HG03103 (cell line): ENCODE measurements around the gene TIE1.

Source experiments
- ATAC-seq: cut with Tn5 transposase; IDR thresholded peaks from one replicate; pipeline ENCODE4 v1.9.1; 2021; ENCODE audit warnings: low read depth; ENCODE audit not compliant: unreplicated experiment

The TIE1 gene

DNA sequence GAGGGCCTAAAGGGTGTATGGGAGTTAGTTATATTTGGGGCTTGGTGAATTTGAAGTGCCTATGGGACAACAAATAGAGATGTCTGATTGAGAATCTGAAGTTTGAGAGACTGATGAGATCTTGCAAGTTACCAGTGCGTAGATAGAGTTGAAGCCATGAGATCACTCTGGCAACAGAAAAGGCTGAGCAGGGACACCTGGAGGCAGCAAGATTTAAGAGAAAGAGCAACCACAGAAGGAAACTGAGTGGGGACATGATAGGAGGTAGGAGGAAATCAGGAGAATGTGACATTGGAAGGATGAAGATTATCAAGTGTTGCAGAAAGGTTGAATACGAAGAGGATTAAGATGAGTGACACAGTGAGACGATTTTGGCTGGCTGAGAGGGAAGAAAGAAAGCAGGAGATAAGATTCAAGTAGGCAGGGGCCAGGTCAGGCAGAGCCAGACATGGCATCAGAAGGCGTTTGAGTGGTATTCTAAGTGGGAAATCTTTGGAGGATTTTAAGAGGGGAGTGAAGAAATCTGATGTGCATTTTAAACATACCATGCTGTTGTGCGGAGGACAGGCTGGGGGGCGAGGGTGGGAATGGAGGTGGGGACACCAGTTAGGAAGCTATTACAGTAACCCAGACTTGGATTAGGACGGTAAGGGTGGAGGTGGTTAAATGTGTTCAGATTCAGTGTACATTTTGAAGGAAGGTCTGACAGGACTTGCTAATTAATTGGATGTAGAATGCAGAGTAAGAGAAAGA is 33.8 kb downstream of the TIE1 start:
- ATAC-seq = no peak

DNA sequence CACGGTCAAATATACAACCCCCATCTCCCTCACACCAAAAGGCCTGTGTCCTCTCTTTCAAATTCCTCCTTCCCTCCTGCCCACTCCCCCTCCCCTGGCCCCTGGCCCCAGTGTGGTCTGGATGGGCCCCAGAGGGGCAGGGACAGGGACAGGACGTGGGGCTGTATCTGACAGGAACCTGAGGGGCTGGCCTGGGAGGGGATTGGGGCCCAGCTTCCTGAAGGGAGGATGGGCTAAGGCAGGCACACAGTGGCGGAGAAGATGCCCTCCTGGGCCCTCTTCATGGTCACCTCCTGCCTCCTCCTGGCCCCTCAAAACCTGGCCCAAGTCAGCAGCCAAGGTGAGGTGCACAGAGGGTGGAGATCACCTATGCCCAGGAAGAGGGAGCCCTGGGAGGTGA is 36.8 kb downstream of the TIE1 start, which contains the start of gene MPL:
Gene MPL, plus strand, starts transcription at position 231 of the 400 bp plus-strand sequence. Its CDS starts 31 bp downstream, at position 262.
- no peak for ATAC-seq

DNA sequence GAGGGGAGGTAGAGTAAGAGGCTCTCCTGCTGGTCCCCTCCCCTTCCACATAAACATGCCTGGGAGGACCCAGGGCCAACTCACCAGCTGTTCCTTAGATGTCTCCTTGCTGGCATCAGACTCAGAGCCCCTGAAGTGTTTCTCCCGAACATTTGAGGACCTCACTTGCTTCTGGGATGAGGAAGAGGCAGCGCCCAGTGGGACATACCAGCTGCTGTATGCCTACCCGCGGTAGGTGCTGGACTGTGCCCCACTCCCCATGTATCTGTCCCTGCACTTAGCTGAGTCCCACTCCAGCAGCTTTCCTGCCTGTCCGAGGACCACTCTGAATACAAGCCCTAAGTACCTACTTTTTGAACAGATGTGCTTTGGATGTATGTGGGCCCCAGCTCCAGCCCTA is 37.2 kb downstream of the TIE1 start:
- ATAC-seq = no peak

DNA sequence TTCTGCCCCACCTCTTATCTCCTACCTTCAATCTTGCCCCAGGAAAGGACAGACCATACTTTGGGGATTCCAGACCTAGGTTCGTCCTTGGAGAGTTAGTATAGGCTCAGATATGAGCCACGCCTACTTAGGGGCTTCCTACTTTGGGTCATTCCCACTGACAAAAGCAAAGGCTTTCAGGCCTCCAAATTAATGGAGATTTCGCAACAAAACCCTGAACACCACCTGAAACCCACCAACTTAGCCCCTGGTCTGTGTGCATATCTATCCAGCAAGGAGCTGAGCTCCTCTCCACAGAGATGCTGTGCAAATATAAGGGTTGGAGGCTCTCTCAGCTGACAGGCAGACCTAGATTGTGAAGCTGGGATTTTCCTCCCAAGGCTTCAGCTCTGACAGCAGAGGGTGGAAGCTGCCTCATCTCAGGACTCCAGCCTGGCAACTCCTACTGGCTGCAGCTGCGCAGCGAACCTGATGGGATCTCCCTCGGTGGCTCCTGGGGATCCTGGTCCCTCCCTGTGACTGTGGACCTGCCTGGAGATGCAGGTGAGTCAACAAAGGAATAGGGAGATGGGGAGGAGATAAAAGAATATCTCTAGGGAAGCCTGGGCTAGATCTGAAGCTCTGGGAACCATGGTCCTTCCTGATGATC is 38.9 kb downstream of the TIE1 start:
- no peak for ATAC-seq

DNA sequence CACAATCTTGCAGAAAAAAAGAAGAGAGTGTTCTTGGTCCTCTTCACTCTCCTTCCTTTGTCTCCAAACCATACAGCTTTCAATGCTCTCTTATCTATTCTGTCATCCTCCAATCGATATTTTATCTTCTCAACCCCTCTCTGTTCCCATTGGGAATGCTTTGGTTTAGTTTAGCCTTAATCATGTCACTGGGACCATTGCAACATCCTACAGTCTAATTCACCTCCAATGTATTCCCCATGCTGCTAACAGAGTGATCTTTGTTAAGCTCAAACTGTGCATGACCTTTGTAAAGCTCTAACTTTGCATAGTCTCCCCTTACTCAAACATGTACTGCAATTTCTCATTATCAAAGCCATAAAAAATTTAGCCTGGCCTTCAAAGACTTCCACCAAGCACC is 39.8 kb downstream of the TIE1 start:
- ATAC-seq = no peak

DNA sequence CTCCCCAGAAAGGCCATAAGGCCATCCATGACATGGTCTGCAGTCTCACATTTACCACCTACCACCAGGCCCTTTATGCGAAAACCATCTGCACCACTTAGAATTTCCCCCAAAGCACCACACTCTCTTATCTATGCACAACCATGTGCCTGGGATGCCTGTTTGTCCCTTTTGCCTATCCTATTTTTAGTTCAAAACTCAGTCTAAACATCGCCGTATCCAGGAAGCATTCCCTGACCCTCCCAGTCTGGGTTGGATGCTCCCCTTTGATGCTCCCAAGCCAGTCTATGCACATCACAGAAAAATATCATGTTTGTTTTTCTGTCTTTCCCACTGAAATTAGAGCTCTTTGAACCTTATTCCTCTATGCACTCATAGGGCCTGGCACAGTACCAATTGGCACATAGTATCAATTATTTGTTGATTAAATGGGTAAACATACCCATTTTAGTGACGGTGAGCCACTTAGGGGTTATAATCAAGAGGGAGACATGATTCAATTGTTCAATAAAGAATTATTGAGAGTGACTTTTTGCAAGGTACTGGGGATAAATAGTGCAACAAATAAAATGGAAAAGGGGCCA is 43.6 kb downstream of the TIE1 start:
- no peak for ATAC-seq

DNA sequence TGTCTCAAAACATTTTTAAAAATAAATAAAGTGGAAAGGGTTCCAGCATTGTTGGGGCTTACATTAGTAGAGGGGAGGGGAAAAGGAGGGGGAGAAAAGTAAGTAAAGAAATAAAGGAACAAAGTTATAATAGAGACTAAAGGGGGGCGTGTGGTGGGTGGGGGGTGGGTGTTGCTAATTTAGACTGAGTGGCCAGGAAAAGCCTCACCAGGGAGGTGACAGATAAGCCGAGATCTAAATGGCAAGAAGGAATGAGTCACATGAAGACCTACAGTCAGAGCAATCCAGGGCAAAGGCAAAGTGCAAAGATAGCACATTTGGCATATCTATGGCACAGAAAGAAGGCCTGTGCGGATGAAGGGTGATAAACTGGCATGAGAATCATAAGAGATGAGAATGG is 44.3 kb downstream of the TIE1 start:
- ATAC-seq = no peak

DNA sequence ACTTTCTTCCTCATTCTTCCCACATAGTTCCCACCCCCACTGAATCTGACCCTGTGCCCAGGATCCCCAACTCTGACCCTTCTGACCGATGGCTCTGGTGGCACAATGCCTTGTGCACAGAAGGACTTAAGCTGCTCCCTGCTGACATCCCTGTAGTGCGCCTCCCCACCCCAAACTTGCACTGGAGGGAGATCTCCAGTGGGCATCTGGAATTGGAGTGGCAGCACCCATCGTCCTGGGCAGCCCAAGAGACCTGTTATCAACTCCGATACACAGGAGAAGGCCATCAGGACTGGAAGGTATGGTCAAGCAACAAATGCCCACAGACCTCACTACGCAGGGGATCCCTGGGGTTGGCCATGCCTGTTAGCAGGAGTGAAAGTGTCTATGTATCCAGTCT is 45.9 kb downstream of the TIE1 start:
- no peak for ATAC-seq

DNA sequence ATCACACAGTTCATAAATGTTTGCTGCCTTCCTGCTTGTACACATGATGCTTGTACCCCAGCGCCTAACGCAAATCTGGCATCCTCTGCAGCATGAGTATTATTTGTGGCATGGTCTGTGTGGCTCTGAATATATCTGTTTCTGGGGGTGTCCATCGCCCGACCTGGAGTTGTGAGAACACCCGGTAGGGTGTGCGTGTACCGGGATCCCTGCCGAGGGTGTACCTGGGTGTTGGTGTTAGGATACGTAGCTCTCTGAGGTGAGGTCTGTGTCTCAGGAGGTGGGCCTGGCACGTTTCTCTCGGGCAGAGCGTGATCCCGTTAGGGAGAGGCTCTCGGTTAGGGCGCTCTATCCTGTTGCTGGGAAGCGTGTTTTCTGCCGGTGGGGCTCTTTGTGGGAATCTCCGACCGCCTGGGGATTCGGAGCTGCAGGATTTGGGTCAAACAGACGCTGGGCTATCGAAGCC is 47.6 kb downstream of the TIE1 start:
- ATAC-seq = no peak

DNA sequence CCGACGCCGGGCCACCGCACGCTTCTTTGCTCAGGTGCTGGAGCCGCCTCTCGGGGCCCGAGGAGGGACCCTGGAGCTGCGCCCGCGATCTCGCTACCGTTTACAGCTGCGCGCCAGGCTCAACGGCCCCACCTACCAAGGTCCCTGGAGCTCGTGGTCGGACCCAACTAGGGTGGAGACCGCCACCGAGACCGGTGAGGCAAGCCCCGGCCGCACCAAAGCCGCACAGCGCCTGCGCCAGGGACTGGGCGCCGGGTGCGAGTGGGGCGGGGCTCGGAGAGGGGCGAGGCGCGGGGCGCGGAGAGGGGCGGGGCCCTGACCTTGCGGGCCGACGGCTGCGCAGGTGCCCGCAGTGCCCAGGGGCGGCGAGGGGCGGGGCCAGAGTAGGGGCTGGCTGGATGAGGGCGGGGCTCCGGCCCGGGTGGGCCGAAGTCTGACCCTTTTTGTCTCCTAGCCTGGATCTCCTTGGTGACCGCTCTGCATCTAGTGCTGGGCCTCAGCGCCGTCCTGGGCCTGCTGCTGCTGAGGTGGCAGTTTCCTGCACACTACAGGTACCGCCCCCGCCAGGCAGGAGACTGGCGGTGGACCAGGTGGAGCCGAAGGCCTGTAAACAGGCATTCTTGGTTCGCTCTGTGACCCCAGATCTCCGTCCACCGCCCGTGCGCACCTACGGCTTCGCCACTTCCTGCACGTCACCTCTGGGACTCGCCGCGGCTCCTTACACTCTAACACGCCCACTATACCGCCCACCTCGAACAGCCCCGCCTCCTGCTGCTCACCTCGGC is 48.2 kb downstream of the TIE1 start:
- no peak for ATAC-seq

DNA sequence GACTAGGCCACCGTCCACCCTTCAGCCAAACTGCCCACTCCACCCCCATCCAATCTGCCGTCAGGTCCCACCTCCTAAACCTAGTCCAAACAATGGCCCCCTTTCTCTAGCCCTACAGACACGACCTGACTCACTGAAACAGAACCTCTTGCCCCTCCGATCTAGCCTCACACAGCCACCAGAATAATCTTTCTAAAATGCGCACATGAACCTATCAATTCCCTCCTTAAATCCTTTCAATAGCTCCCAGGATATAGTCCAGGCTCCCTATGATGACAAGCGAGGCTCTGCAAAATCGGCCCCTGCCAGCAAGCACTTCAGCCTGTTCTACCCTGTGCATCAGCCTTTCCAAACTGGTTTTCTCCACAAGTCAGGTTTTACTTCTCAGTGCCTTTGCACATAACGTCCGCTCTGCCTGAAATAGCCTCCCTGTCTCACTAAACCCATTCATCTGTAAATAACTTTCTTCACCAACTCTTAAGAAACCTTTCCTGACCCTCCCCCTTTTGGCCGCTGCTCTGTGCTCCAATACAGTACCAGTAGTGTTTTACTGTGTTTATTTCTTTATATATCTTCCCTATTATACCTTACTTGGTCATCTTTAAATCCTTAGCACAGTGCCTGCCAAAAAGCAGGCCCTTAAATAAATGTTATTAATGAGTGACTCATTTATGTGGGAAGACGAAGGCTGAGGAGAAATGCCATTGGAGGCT is 49.0 kb downstream of the TIE1 start:
- no peak for ATAC-seq

DNA sequence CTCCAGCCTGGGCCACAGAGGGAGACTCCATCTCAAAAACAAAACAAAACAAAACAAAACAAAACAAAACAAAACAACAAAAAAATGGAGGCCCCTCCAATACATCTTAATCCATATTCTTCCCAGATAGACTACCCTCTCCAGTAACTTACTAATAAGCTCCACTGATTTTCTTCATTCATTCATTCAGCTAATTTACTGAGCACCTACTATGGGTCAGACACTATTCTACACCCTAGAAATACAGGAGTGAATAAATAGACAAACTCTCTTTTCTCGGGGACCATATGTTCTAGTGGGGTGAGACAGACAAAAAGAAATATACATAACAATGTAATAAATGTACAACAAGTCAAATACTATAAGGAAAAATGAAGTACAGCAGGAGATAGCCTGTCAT is 50.2 kb downstream of the TIE1 start:
- no peak for ATAC-seq

DNA sequence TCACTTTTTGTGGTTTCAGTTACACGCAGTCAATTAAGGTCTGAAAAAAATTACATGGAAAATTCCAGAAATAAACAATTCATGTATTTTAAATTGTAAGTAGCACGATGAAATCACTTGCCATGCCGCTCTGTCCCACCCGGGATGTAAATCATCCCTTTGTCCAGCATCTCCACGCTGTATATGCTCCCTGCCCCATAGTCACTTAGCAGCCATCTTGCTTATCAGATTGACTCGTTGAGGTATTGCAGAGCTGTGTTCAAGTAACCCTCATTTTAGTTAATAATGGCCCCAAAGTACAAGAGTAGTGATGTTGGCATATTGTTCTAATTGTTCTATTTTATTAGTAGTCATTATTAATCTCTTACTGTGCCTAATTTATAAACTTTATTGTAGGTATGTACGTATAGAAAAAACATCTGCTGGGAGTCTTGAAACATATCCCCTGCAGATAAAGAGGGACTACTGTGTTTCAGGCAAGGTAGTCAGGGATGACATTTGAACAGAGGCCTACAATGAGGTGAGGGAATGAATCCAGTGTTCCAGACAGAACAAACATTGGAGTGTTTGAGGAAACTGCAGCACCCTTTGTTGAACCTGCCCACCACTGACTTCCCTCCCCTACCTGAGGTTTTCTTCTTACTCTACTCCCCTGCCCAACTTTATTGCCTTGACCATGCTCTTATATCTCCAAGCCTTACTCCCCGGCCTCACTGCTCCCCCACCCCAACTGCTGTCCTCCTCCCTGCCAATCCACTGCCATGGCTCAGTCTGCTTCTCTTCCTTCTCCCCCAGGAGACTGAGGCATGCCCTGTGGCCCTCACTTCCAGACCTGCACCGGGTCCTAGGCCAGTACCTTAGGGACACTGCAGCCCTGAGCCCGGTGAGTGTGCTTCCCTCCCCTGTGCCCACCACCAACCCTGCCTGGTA is 50.9 kb downstream of the TIE1 start:
- ATAC-seq = no peak

DNA sequence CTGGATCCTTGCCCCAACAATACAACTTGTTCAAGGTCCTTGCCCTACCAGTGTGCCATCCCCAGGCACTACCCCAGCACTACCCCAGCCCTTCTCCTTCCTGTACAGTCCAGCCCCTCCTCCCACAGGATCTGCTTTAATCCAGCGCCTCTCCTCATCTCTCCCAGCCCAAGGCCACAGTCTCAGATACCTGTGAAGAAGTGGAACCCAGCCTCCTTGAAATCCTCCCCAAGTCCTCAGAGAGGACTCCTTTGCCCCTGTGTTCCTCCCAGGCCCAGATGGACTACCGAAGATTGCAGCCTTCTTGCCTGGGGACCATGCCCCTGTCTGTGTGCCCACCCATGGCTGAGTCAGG is 51.5 kb downstream of the TIE1 start:
- ATAC-seq = no peak

DNA sequence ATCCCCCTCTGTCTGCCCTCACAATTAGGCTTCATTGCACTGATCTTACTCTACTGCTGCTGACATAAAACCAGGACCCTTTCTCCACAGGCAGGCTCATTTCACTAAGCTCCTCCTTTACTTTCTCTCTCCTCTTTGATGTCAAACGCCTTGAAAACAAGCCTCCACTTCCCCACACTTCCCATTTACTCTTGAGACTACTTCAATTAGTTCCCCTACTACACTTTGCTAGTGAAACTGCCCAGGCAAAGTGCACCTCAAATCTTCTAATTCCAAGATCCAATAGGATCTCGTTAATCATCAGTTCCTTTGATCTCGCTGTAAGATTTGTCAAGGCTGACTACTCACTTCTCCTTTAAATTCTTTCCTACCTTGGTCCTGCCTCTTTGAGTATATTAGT is 52.1 kb downstream of the TIE1 start:
- ATAC-seq = no peak

DNA sequence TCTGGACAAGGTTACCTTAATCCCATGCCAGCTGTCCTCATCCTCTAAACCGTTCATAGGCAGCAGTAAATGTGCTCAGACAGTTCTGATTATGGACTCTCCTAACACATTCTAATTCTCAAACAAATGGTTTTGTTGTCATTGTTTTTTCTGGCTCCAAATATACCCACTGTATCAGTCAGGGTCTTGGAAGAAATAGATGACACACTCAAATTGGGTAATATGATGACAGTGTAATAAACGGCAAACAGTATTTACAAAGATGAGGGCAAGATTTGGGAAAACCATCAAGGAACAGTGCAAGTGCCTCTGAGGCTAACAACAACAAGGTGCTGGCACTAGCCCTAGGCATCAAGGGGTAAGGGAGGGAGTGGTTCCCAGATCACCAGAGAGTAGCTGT is 53.7 kb downstream of the TIE1 start:
- ATAC-seq = no peak

DNA sequence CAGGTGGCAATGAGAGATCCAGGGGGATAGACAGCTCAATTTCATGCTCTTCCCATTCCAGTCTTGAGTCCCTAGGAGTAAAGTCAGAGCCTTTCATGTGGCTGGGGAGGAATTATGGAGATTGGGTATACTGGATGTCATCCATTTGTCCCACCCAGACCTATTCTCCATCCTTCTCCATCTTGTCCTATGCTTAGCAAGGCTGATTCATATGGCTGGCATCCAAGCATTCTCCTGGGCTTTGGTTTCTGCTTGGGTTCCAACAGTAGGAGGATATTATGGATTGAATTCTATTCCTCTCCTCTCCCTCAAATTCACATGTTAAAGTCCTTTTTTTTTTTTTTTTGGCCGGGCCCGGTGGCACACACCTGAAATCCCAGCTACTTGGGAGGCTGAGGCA is 54.2 kb downstream of the TIE1 start:
- ATAC-seq = no peak

DNA sequence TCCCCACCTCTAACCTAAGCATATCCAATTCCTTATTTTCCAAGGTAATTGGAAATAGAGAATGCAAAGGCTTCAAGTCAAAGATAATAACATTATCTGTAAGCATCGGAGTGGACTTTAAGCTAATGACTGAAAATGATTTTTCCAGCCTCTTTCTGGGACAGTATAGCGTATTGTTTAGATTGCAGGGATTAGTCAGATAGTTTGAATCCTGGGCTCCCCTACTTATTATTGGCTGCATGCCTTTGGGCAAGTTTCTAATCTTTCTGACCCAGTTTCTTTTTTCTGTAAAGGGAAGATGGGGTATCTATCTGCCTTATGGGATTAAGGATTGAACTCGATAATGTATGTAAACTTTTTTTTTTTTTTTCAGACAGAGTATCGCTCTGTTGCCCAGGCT is 56.5 kb downstream of the TIE1 start:
- ATAC-seq = no peak

DNA sequence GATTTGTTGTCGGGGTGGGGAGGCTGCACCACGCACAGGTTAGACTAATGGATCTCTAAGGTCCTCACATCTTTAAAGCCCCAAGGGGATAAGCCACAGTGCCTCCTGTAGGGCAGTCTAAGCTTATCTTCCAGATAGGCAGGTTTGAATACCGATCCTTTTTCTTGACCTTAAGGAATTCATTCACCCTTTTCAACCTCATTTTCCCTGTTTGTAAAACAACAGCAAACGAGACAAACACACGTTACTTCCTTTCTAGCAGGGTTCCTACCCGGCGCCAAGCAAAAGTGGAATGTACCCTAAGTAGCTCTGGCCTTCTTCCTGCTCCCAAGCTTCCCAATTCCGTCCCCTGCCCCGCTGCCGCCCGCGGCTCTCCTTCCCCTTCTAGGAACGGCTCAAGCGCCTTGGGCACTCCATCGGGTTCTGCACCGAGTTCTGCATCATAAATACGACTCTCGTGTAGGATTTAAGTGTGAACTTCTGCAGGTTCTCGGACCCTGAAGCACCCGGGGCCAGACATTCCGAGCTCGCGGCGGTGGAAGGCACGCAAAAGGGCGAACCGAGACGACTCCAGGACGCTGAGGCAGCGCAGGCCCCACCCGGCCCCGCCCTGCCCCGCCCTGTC is 57.5 kb downstream of the TIE1 start:
- no peak for ATAC-seq
